Lung (tissue), 12 donors: ENCODE data around the gene RGS2. TPM values are rescaled to one million over a fixed set of nuclear protein-coding genes. Genes with fewer than 3 reads are reported as not detected.

Experiments
- ATAC-seq: fragments of 200-7000 bp; cut with Tn5 transposase; one replicate; pipeline ENCODE4 v1.9.1; 2020; ENCODE audit warnings: moderate number of reproducible peaks; ENCODE audit not compliant: insufficient read depth, low FRiP score
- DNase-seq, 3 donors: peaks; one replicate each; pipeline ENCODE4 v3.0.0-alpha.2; 2013 to 2017
- H3K27ac ChIP-seq, 2 donors: one replicate each; pipeline ENCODE4 v1.5.1; 2013; ENCODE audit warnings: mild to moderate bottlenecking in 2 of 2, moderate library complexity in 2 of 2, control low read depth in 1 of 2, inconsistent platforms in 1 of 2, low read depth in 1 of 2, low read length in 1 of 2
- H3K27me3 ChIP-seq, 3 donors: one replicate each; pipeline ENCODE4 v1.5.1; 2013; ENCODE audit warnings: low read length in 2 of 3; ENCODE audit not compliant: control insufficient read depth in 3 of 3, insufficient read depth in 3 of 3
- H3K36me3 ChIP-seq, 4 donors: one replicate each; pipeline ENCODE4 v1.5.1; 2013; ENCODE audit warnings: low read length in 4 of 4, mild to moderate bottlenecking in 1 of 4, moderate library complexity in 1 of 4; ENCODE audit not compliant: control insufficient read depth in 4 of 4, insufficient read depth in 4 of 4
- H3K4me1 ChIP-seq, 5 donors: one replicate each; pipeline ENCODE4 v1.5.1; 2013; ENCODE audit warnings: low read length in 5 of 5, mild to moderate bottlenecking in 2 of 5, moderate library complexity in 1 of 5; ENCODE audit not compliant: control insufficient read depth in 5 of 5, insufficient read depth in 5 of 5
- H3K4me3 ChIP-seq: one replicate; pipeline ENCODE4 v1.5.1; 2013; ENCODE audit warnings: mild to moderate bottlenecking, control low read depth, moderate library complexity
- H3K9ac ChIP-seq, 2 donors: one replicate each; pipeline ENCODE4 v1.5.1; 2013; ENCODE audit warnings: low read length in 2 of 2, control low read depth in 1 of 2; ENCODE audit not compliant: insufficient read depth in 1 of 2
- H3K9me3 ChIP-seq, 4 donors: one replicate each; pipeline ENCODE4 v1.5.1; 2013; ENCODE audit warnings: low read length in 3 of 4, mild to moderate bottlenecking in 1 of 4, moderate library complexity in 1 of 4; ENCODE audit not compliant: control insufficient read depth in 4 of 4, insufficient read depth in 3 of 4
- CTCF ChIP-seq: IDR thresholded peaks from 2 replicates; pipeline ENCODE4 v1.5.1; 2012; ENCODE audit warnings: mild to moderate bottlenecking; ENCODE audit errors: control extremely low read depth, extremely low read depth
- WGBS, 2 donors: extraction: QIAGEN DNeasy Blood & Tissue Kit; methylation state at CpG; one replicate each; pipeline ENCODE4 v1.1.7; 2013; 5-methylcytosine and 5-hydroxymethylcytosine counted together
- polyA plus RNA-seq, 2 donors: library from polyadenylated mRNA; stranded (reverse); fragments of 200-250 nt; gene quantifications; one replicate each; pipeline ENCODE4 v1.2.1, GENCODE V29; 2013
- total RNA-seq, 2 donors: library from RNA; depleted of rRNA in 1 of 2; stranded (reverse); fragments of >200 nt in 1 of 2; gene quantifications; one replicate each; pipeline ENCODE4 v1.2.1, GENCODE V29; 2014 to 2021
- donor health status: control.
- donor health status: control.
- donor health status: Bipolar disorder and iron deficiency.
- donor health status: healthy.
- donor health status: DM: yes; HTN: yes; CAD: no.

RGS2 gene
- total and polyA plus RNA-seq, 4 donors: 36.4 to 111 (median 62.1) TPM

- WGBS, 2 donors: 49 to 69% methylated on average over 1 of the region's 1 CpG
- H3K4me3 ChIP-seq: no peak overlapping the region
- peaks cover 0 to 5% (median 0%) of the 10 kb centered on the region in 5 donors for H3K4me1 ChIP-seq
- ATAC-seq (no peak), DNase-seq (no peak)
- no peaks in the 10 kb centered on the region for H3K36me3 ChIP-seq
- no peak overlapping the region for H3K9ac ChIP-seq
- no peaks in the 10 kb centered on the region for H3K9me3 ChIP-seq
- H3K27me3 ChIP-seq: no peaks in the 10 kb centered on the region
- H3K27ac ChIP-seq: no peak overlapping the region
- no peak for TF ChIP-seq CTCF
Observed at GRCh38 chr1:192852001-192852947, 43.4 kb downstream of the RGS2 start.

- no peak overlapping the region for H3K9ac ChIP-seq
- H3K27ac ChIP-seq: no peak overlapping the region
- TF ChIP-seq CTCF: no peak
- DNase-seq (no peak), ATAC-seq (no peak)
- H3K4me1 ChIP-seq: no peaks in the 10 kb centered on the region
- no peaks in the 10 kb centered on the region for H3K36me3 ChIP-seq
- no peak overlapping the region for H3K4me3 ChIP-seq
- WGBS, 2 donors: 72 to 81% methylated on average over 1 of the region's 1 CpG
- no peaks in the 10 kb centered on the region for H3K27me3 ChIP-seq
- no peaks in the 10 kb centered on the region for H3K9me3 ChIP-seq
Observed at GRCh38 chr1:192858456-192858855, 49.6 kb downstream of the RGS2 start.

- Histone ChIP-seq H3K9me3 (no peaks in the 10 kb centered on the region), H3K27me3 (no peaks in the 10 kb centered on the region), H3K4me3 (no peak overlapping the region), H3K27ac (no peak overlapping the region), H3K4me1 (no peaks in the 10 kb centered on the region), H3K9ac (no peak overlapping the region), H3K36me3 (no peaks in the 10 kb centered on the region)
- TF ChIP-seq CTCF: no peak
- DNase-seq (no peak), ATAC-seq (no peak)
Observed at GRCh38 chr1:192859808-192860207, 51.0 kb downstream of the RGS2 start.
